Measurements from ENCODE around the gene C16orf54.
A peak's percentile ranks its signal among the peaks of the same experiment; 100 is the strongest.
"Not testable (repeated sequence)": the region's sequence is repeated elsewhere in the genome, so short reads cannot be mapped to it uniquely, and the experiment has no call there.

Gene C16orf54

GRCh38 chr16:29700253-29700987 lies 45.4 kb downstream of the C16orf54 start:
- DNase-seq = peak; percentile 67

GRCh38 chr16:29699324-29700219 lies 46.2 kb downstream of the C16orf54 start:
- no peak for DNase-seq

GRCh38 chr16:29698484-29699323 lies 47.1 kb downstream of the C16orf54 start:
- DNase-seq = no peak

- no peak for DNase-seq
Observed at GRCh38 chr16:29698042-29698441, 47.7 kb downstream of the C16orf54 start.

- DNase-seq = no peak
Observed at GRCh38 chr16:29697391-29697790, 48.4 kb downstream of the C16orf54 start.

GRCh38 chr16:29696881-29697331 lies 48.9 kb downstream of the C16orf54 start:
- DNase-seq = no peak

- not testable (repeated sequence) for DNase-seq
Observed at GRCh38 chr16:29695675-29696074, 50.1 kb downstream of the C16orf54 start.

GRCh38 chr16:29694384-29695195 lies 51.2 kb downstream of the C16orf54 start:
- DNase-seq = no peak

- not testable (repeated sequence) for DNase-seq
Observed at GRCh38 chr16:29692606-29693005, 53.2 kb downstream of the C16orf54 start.
